Activated T-cell treated with anti-CD3 and anti-CD28 coated beads, Interleukin-2, amount 50 U/mL, for 72 hours (primary cell): ENCODE measurements around the gene HOXA6. TPM values are rescaled to one million over a fixed set of nuclear protein-coding genes. Genes with fewer than 3 reads are reported as not detected.

Experiments used
- ATAC-seq, 2 donors: fragments of 150-1000 bp; cut with Tn5 transposase; replicated peaks in 1 of 2; 2 replicates each; pipeline ENCODE4 v1.10.0; 2021; ENCODE audit warnings: moderate library complexity in 2 of 2, mild to moderate bottlenecking in 1 of 2
- DNase-seq, 2 donors: peaks; one replicate each; pipeline ENCODE4 v3.0.0; 2021 to 2022; ENCODE audit warnings: mixed read lengths in 1 of 2
- H3K27ac Mint-ChIP-seq: one replicate; pipeline ENCODE4 v1.8.0; 2022; ENCODE audit warnings: mild to moderate bottlenecking, moderate library complexity, mixed read lengths
- H3K27me3 Mint-ChIP-seq: one replicate; pipeline ENCODE4 v1.8.0; 2022; ENCODE audit warnings: low read depth, mixed read lengths
- H3K36me3 Mint-ChIP-seq, 2 donors: one replicate each; pipeline ENCODE4 v1.8.0; 2022; ENCODE audit warnings: mixed read lengths in 2 of 2, mild to moderate bottlenecking in 1 of 2; ENCODE audit not compliant: insufficient read depth in 2 of 2
- H3K4me1 Mint-ChIP-seq: one replicate; pipeline ENCODE4 v1.8.0; 2022; ENCODE audit warnings: low read depth, mixed read lengths
- H3K4me3 Mint-ChIP-seq, 2 donors: one replicate each; pipeline ENCODE4 v1.8.0; 2022; ENCODE audit warnings: mild to moderate bottlenecking in 2 of 2, mixed read lengths in 2 of 2, moderate library complexity in 2 of 2
- H3K9me3 Mint-ChIP-seq, 2 donors: one replicate each; pipeline ENCODE4 v1.8.0; 2022; ENCODE audit warnings: mixed read lengths in 2 of 2
- total RNA-seq, 2 donors: library from RNA; stranded (reverse); gene quantifications; one replicate each; pipeline ENCODE4 v1.2.3, GENCODE V29; 2022

HOXA6 gene
- total RNA-seq, 2 donors from 2014 or later, result 0.31 TPM; not detected in 1

- no peak within 1 kb of the TSS for H3K27ac Mint-ChIP-seq
- H3K4me3 Mint-ChIP-seq, result peak within 1 kb of the TSS; percentile 66 to 74
- DNase-seq (no peak), ATAC-seq (no peak)
- H3K36me3 Mint-ChIP-seq, result peaks cover 0 to 2% of the 10 kb centered on the region in 2 donors
- peaks cover 17% of the 10 kb centered on the region for H3K4me1 Mint-ChIP-seq
- peaks cover 67% of the 10 kb centered on the region for H3K27me3 Mint-ChIP-seq
- H3K9me3 Mint-ChIP-seq, result no peaks in the 10 kb centered on the region
Observed at GRCh38 chr7:27173956-27174873, 26.6 kb upstream of the HOXA6 start, which contains the start of gene HOXA10. HOXA10 (minus strand) TSS chr7:27174320; CDS start chr7:27174306, 14 bp downstream.

GRCh38 chr7:27173511-27173955 is 26.0 kb upstream of the HOXA6 start:
- DNase-seq (peak; percentile 52 to 55), ATAC-seq (peak; percentile 76 to 80)
- H3K36me3 Mint-ChIP-seq, result peaks cover 2% of the 10 kb centered on the region in 2 donors
- peaks cover 21% of the 10 kb centered on the region for H3K4me1 Mint-ChIP-seq
- no peak overlapping the region for H3K27ac Mint-ChIP-seq
- peak overlapping the region; percentile 48 to 66 for H3K4me3 Mint-ChIP-seq
- H3K27me3 Mint-ChIP-seq, result peaks cover 66% of the 10 kb centered on the region
- no peaks in the 10 kb centered on the region for H3K9me3 Mint-ChIP-seq

- ATAC-seq (peak; percentile 31 to 32), DNase-seq (no peak)
- Mint-ChIP-seq H3K4me1 (peaks cover 27% of the 10 kb centered on the region), H3K27me3 (peaks cover 66% of the 10 kb centered on the region), H3K9me3 (no peaks in the 10 kb centered on the region), H3K4me3 (peak overlapping the region; percentile 48 to 50), H3K27ac (no peak overlapping the region), H3K36me3 (peaks cover 2 to 3% of the 10 kb centered on the region in 2 donors)
Observed at GRCh38 chr7:27172823-27173510, 25.4 kb upstream of the HOXA6 start.

GRCh38 chr7:27172315-27172774 is 24.8 kb upstream of the HOXA6 start:
- H3K27me3 Mint-ChIP-seq, result peaks cover 66% of the 10 kb centered on the region
- H3K4me3 Mint-ChIP-seq, result peak overlapping the region; percentile 68 to 72
- peaks cover 2 to 3% of the 10 kb centered on the region in 2 donors for H3K36me3 Mint-ChIP-seq
- no peaks in the 10 kb centered on the region for H3K9me3 Mint-ChIP-seq
- ATAC-seq (no peak), DNase-seq (no peak)
- H3K27ac Mint-ChIP-seq, result peak overlapping the region; percentile 2
- peaks cover 30% of the 10 kb centered on the region for H3K4me1 Mint-ChIP-seq

- peak overlapping the region; percentile 68 to 72 for H3K4me3 Mint-ChIP-seq
- no peak for ATAC-seq
- peaks cover 34% of the 10 kb centered on the region for H3K4me1 Mint-ChIP-seq
- H3K36me3 Mint-ChIP-seq, result peaks cover 2 to 3% of the 10 kb centered on the region in 2 donors
- peak overlapping the region; percentile 2 for H3K27ac Mint-ChIP-seq
- no peaks in the 10 kb centered on the region for H3K9me3 Mint-ChIP-seq
- DNase-seq, result no peak
- H3K27me3 Mint-ChIP-seq, result peaks cover 71% of the 10 kb centered on the region
Observed at GRCh38 chr7:27171637-27172314, 24.2 kb upstream of the HOXA6 start.

GRCh38 chr7:27171325-27171636 is 23.7 kb upstream of the HOXA6 start:
- ATAC-seq (no peak), DNase-seq (no peak)
- H3K27me3 Mint-ChIP-seq, result peaks cover 72% of the 10 kb centered on the region
- H3K4me3 Mint-ChIP-seq, result peak overlapping the region; percentile 5 to 72
- peaks cover 34% of the 10 kb centered on the region for H3K4me1 Mint-ChIP-seq
- H3K27ac Mint-ChIP-seq, result no peak overlapping the region
- H3K9me3 Mint-ChIP-seq, result no peaks in the 10 kb centered on the region
- peaks cover 2 to 3% of the 10 kb centered on the region in 2 donors for H3K36me3 Mint-ChIP-seq

GRCh38 chr7:27170426-27171324 is 23.1 kb upstream of the HOXA6 start:
- Mint-ChIP-seq H3K36me3 (peaks cover 2 to 3% of the 10 kb centered on the region in 2 donors), H3K27ac (peak overlapping the region; percentile 76), H3K27me3 (peaks cover 73% of the 10 kb centered on the region), H3K4me3 (peak overlapping the region; percentile 2 to 5), H3K9me3 (no peaks in the 10 kb centered on the region), H3K4me1 (peaks cover 38% of the 10 kb centered on the region)
- DNase-seq (no peak), ATAC-seq (no peak)

- H3K27me3 Mint-ChIP-seq, result peaks cover 67% of the 10 kb centered on the region
- H3K27ac Mint-ChIP-seq, result peak overlapping the region; percentile 76
- H3K4me3 Mint-ChIP-seq, result peak overlapping the region; percentile 40 to 69
- peaks cover 2 to 3% of the 10 kb centered on the region in 2 donors for H3K36me3 Mint-ChIP-seq
- no peaks in the 10 kb centered on the region for H3K9me3 Mint-ChIP-seq
- ATAC-seq (no peak), DNase-seq (no peak)
- H3K4me1 Mint-ChIP-seq, result peaks cover 41% of the 10 kb centered on the region
Observed at GRCh38 chr7:27169658-27170425, 22.3 kb upstream of the HOXA6 start.

- Mint-ChIP-seq H3K4me3 (peak overlapping the region; percentile 31 to 66), H3K27ac (peak overlapping the region; percentile 44), H3K27me3 (peaks cover 73% of the 10 kb centered on the region), H3K4me1 (peaks cover 41% of the 10 kb centered on the region), H3K36me3 (peaks cover 2 to 3% of the 10 kb centered on the region in 2 donors), H3K9me3 (no peaks in the 10 kb centered on the region)
- ATAC-seq, result peak in 1 of 2 donors; percentile 47
- DNase-seq, result peak; percentile 53 to 65
Observed at GRCh38 chr7:27168265-27168947, 20.8 kb upstream of the HOXA6 start.

- Mint-ChIP-seq H3K27me3 (peaks cover 78% of the 10 kb centered on the region), H3K4me1 (peaks cover 41% of the 10 kb centered on the region), H3K9me3 (no peaks in the 10 kb centered on the region), H3K27ac (peak overlapping the region; percentile 41), H3K4me3 (no peak overlapping the region), H3K36me3 (peaks cover 2 to 3% of the 10 kb centered on the region in 2 donors)
- DNase-seq (no peak), ATAC-seq (no peak)
Observed at GRCh38 chr7:27167916-27168264, 20.3 kb upstream of the HOXA6 start.
